SK-N-SH (cell line): ENCODE data around the gene NRN1L.

Experiments used
- FOSL2 ChIP-seq: IDR thresholded peaks from 2 replicates; pipeline ENCODE4 v1.4.0; 2012; ENCODE audit warnings: low read depth, mild to moderate bottlenecking, moderate library complexity, borderline replicate concordance
- FOXJ3 ChIP-seq: sonication (generic); formaldehyde crosslinking; IDR thresholded peaks from 2 replicates; pipeline ENCODE4 v1.5.1; 2020; ENCODE audit warnings: mild to moderate bottlenecking, missing genetic modification reagents
- FOXM1 ChIP-seq: IDR thresholded peaks from 2 replicates; pipeline ENCODE4 v1.4.0; 2012; ENCODE audit warnings: low read depth, mild to moderate bottlenecking
- GABPA ChIP-seq: IDR thresholded peaks from 2 replicates; pipeline ENCODE4 v1.4.0; 2012; ENCODE audit warnings: low read depth, mild to moderate bottlenecking
- JUND ChIP-seq: IDR thresholded peaks from 2 replicates; pipeline ENCODE4 v1.4.0; 2012
- POLR2AphosphoS5 ChIP-seq: IDR thresholded peaks from 2 replicates; pipeline ENCODE4 v1.6.1; 2012; ENCODE audit warnings: low read depth, low read length
- SMC3 ChIP-seq: IDR thresholded peaks from 2 replicates; pipeline ENCODE4 v1.6.1; 2012; ENCODE audit warnings: low read depth, low read length, improper control_type of control experiment
- TAF1 ChIP-seq: IDR thresholded peaks from 2 replicates; pipeline ENCODE4 v1.6.1; 2012; ENCODE audit warnings: low read depth, mild to moderate bottlenecking, low read length, moderate library complexity, borderline replicate concordance
- YY1 ChIP-seq: IDR thresholded peaks from 2 replicates; pipeline ENCODE4 v1.4.0; 2012; ENCODE audit warnings: low read depth, mild to moderate bottlenecking
- TF ChIP-seq, protein P1 (sequence below): fragments of 200-600 bp; sonication (generic); IDR thresholded peaks from 2 replicates; pipeline ENCODE4 v1.6.1; 2017; ENCODE audit warnings: antibody characterized with exemption, mild to moderate bottlenecking, moderate library complexity
- TF ChIP-seq, protein P2 (sequence below): IDR thresholded peaks from 2 replicates; pipeline ENCODE4; 2012
- TF ChIP-seq, protein P3 (sequence below): IDR thresholded peaks from 2 replicates; pipeline ENCODE4 v1.6.1; 2012; ENCODE audit warnings: mild to moderate bottlenecking, low read depth, low read length, moderate library complexity
- TF ChIP-seq, protein P4 (sequence below): fragments of 150-350 bp; IDR thresholded peaks from 2 replicates; pipeline ENCODE4 v1.6.1; 2016; ENCODE audit warnings: mild to moderate bottlenecking, low read depth, low read length
- TF ChIP-seq, protein P5 (sequence below): fragments of 150-350 bp; IDR thresholded peaks from 2 replicates; pipeline ENCODE4 v1.6.1; 2017; ENCODE audit warnings: antibody characterized with exemption, low read length, low read depth, borderline replicate concordance

DNA sequence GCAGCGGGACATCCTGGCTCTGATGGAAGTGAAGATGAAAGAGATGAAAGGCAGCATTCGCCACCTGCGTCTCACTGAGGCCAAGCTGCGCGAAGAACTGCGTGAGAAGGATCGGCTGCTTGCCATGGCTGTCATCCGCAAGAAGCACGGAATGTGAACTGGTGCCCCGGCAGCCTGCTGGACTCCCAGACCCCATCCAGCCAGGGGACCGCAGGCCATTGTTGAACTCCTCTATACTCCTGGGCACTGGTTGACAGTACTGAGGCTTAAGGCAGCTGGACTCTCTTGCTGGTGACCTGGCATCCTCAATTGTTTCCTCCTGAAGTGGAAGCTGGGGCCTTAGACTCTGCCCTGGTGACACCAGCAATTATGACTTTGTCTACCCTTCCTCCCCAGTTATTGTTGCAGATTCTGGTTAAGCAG, 41.3 kb upstream of the NRN1L start:
- TF ChIP-seq, protein P1, sequence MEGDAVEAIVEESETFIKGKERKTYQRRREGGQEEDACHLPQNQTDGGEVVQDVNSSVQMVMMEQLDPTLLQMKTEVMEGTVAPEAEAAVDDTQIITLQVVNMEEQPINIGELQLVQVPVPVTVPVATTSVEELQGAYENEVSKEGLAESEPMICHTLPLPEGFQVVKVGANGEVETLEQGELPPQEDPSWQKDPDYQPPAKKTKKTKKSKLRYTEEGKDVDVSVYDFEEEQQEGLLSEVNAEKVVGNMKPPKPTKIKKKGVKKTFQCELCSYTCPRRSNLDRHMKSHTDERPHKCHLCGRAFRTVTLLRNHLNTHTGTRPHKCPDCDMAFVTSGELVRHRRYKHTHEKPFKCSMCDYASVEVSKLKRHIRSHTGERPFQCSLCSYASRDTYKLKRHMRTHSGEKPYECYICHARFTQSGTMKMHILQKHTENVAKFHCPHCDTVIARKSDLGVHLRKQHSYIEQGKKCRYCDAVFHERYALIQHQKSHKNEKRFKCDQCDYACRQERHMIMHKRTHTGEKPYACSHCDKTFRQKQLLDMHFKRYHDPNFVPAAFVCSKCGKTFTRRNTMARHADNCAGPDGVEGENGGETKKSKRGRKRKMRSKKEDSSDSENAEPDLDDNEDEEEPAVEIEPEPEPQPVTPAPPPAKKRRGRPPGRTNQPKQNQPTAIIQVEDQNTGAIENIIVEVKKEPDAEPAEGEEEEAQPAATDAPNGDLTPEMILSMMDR, result no peak
- TF ChIP-seq SMC3 (no peak), FOXJ3 (CRISPR knock-in tag) (no peak), TAF1 (no peak), GABPA (no peak), FOXM1 (no peak), JUND (no peak), POLR2AphosphoS5 (no peak), FOSL2 (no peak), YY1 (no peak)
- TF ChIP-seq, protein P2, sequence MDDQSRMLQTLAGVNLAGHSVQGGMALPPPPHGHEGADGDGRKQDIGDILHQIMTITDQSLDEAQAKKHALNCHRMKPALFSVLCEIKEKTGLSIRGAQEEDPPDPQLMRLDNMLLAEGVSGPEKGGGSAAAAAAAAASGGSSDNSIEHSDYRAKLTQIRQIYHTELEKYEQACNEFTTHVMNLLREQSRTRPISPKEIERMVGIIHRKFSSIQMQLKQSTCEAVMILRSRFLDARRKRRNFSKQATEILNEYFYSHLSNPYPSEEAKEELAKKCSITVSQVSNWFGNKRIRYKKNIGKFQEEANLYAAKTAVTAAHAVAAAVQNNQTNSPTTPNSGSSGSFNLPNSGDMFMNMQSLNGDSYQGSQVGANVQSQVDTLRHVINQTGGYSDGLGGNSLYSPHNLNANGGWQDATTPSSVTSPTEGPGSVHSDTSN, result no peak
- TF ChIP-seq, protein P3, sequence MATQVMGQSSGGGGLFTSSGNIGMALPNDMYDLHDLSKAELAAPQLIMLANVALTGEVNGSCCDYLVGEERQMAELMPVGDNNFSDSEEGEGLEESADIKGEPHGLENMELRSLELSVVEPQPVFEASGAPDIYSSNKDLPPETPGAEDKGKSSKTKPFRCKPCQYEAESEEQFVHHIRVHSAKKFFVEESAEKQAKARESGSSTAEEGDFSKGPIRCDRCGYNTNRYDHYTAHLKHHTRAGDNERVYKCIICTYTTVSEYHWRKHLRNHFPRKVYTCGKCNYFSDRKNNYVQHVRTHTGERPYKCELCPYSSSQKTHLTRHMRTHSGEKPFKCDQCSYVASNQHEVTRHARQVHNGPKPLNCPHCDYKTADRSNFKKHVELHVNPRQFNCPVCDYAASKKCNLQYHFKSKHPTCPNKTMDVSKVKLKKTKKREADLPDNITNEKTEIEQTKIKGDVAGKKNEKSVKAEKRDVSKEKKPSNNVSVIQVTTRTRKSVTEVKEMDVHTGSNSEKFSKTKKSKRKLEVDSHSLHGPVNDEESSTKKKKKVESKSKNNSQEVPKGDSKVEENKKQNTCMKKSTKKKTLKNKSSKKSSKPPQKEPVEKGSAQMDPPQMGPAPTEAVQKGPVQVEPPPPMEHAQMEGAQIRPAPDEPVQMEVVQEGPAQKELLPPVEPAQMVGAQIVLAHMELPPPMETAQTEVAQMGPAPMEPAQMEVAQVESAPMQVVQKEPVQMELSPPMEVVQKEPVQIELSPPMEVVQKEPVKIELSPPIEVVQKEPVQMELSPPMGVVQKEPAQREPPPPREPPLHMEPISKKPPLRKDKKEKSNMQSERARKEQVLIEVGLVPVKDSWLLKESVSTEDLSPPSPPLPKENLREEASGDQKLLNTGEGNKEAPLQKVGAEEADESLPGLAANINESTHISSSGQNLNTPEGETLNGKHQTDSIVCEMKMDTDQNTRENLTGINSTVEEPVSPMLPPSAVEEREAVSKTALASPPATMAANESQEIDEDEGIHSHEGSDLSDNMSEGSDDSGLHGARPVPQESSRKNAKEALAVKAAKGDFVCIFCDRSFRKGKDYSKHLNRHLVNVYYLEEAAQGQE, result no peak
- TF ChIP-seq, protein P4, sequence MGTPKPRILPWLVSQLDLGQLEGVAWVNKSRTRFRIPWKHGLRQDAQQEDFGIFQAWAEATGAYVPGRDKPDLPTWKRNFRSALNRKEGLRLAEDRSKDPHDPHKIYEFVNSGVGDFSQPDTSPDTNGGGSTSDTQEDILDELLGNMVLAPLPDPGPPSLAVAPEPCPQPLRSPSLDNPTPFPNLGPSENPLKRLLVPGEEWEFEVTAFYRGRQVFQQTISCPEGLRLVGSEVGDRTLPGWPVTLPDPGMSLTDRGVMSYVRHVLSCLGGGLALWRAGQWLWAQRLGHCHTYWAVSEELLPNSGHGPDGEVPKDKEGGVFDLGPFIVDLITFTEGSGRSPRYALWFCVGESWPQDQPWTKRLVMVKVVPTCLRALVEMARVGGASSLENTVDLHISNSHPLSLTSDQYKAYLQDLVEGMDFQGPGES, result no peak
- TF ChIP-seq, protein P5, sequence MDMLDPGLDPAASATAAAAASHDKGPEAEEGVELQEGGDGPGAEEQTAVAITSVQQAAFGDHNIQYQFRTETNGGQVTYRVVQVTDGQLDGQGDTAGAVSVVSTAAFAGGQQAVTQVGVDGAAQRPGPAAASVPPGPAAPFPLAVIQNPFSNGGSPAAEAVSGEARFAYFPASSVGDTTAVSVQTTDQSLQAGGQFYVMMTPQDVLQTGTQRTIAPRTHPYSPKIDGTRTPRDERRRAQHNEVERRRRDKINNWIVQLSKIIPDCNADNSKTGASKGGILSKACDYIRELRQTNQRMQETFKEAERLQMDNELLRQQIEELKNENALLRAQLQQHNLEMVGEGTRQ, result no peak
